Common myeloid progenitor, CD34-positive (primary cell): Measurements from ENCODE around the gene SLIRP.

Experiments
- CTCF ChIA-PET: fragments of 350-600 bp; sonication (Branson Sonifier 250); formaldehyde crosslinking; loops from one replicate; lab custom pipeline; 2021; ENCODE audit warnings: antibody characterized with exemption; lab: Charles Lee
- POLR2A ChIA-PET: fragments of 350-600 bp; sonication (Branson Sonifier 250); formaldehyde crosslinking; loops from one replicate; lab custom pipeline; 2021; ENCODE audit warnings: antibody characterized with exemption; lab: Charles Lee
- DNase-seq, 3 donors: peaks; one replicate each; pipeline versions ENCODE4 v3.0.0 to v3.0.0-alpha.2; 2013
- H3K27ac ChIP-seq, 2 experiments: 1 replicate in 1 of 2; 2 replicates in 1 of 2; pipeline ENCODE4 v1.7.0; 2013; ENCODE audit warnings: inconsistent platforms in 2 of 2, low read length in 2 of 2, mild to moderate bottlenecking in 2 of 2, low read depth in 1 of 2, moderate library complexity in 1 of 2; ENCODE audit not compliant: severe bottlenecking in 2 of 2, insufficient read depth in 1 of 2, poor library complexity in 1 of 2
- H3K27me3 ChIP-seq, 5 experiments: replicated peaks in 2 of 5; 1 replicate in 3 of 5; 2 replicates in 2 of 5; pipeline versions ENCODE4 v1.6.1 to v1.7.0; 2013; ENCODE audit warnings: low read length in 4 of 5, mild to moderate bottlenecking in 2 of 5, moderate library complexity in 2 of 5, inconsistent platforms in 1 of 5; ENCODE audit not compliant: insufficient read depth in 5 of 5, control insufficient read depth in 4 of 5
- H3K36me3 ChIP-seq, 4 experiments: 1 replicate in 2 of 4; 2 replicates in 2 of 4; pipeline versions ENCODE4 v1.6.1 to v1.7.0; 2013; ENCODE audit warnings: low read length in 3 of 4, control low read depth in 1 of 4, mild to moderate bottlenecking in 1 of 4; ENCODE audit not compliant: control insufficient read depth in 4 of 4, insufficient read depth in 4 of 4
- H3K4me1 ChIP-seq, 4 experiments: 1 replicate in 3 of 4; 2 replicates in 1 of 4; pipeline versions ENCODE4 v1.6.1 to v1.7.1; 2013; ENCODE audit warnings: low read length in 3 of 4, mild to moderate bottlenecking in 3 of 4, control low read depth in 1 of 4, inconsistent platforms in 1 of 4, moderate library complexity in 1 of 4; ENCODE audit not compliant: control insufficient read depth in 4 of 4, insufficient read depth in 4 of 4; ENCODE audit errors: control extremely low read depth in 1 of 4
- H3K4me3 ChIP-seq, 7 experiments: 1 replicate in 4 of 7; 2 replicates in 3 of 7; pipeline versions ENCODE4 v1.5.1 to v1.7.0; 2013; ENCODE audit warnings: mild to moderate bottlenecking in 7 of 7, low read length in 6 of 7, moderate library complexity in 6 of 7, inconsistent platforms in 2 of 7, low read depth in 2 of 7, control low read depth in 1 of 7; ENCODE audit not compliant: insufficient read depth in 4 of 7, control insufficient read depth in 1 of 7; ENCODE audit errors: extremely low read depth in 1 of 7
- H3K9me3 ChIP-seq, 5 experiments: 1 replicate in 4 of 5; 2 replicates in 1 of 5; pipeline versions ENCODE4 v1.6.1 to v1.7.1; 2013; ENCODE audit warnings: low read length in 4 of 5, mild to moderate bottlenecking in 2 of 5, inconsistent platforms in 1 of 5, low read depth in 1 of 5, moderate library complexity in 1 of 5; ENCODE audit not compliant: control insufficient read depth in 4 of 5, insufficient read depth in 2 of 5; ENCODE audit errors: control extremely low read depth in 1 of 5
- WGBS: methylation state at CpG from one replicate; pipeline ENCODE4 v1.1.5; 2013; ENCODE audit not compliant: insufficient coverage; 5-methylcytosine and 5-hydroxymethylcytosine counted together

SLIRP gene

GRCh38 chr14:77674931-77675330 is 33.0 kb upstream of the SLIRP start:
- H3K36me3 ChIP-seq: peaks cover 9 to 47% (median 31%) of the 10 kb centered on the region in 4 experiments
- no peak overlapping the region for H3K4me3 ChIP-seq
- 100% methylated on average over 4 of the region's 8 CpGs for WGBS
- no peaks in the 10 kb centered on the region for H3K27me3 ChIP-seq
- no peaks in the 10 kb centered on the region for H3K9me3 ChIP-seq
- ChIA-PET CTCF (interaction anchor here (1.0 kb wide), 1 partner anchor 23 kb away, joined by 3 read pairs; no protein-coding TSS in a partner anchor), POLR2A (interaction anchor here (0.6 kb wide), 1 partner anchor 379 kb away, joined by 3 read pairs; no protein-coding TSS in a partner anchor)
- DNase-seq: no peak
- no peaks in the 10 kb centered on the region for H3K4me1 ChIP-seq
- H3K27ac ChIP-seq: no peak overlapping the region

GRCh38 chr14:77681196-77682157 is 26.4 kb upstream of the SLIRP start:
- Histone ChIP-seq H3K4me3 (no peak overlapping the region), H3K9me3 (no peaks in the 10 kb centered on the region), H3K4me1 (no peaks in the 10 kb centered on the region), H3K27ac (no peak overlapping the region), H3K36me3 (peaks cover 0 to 33% (median 14%) of the 10 kb centered on the region in 4 experiments), H3K27me3 (no peaks in the 10 kb centered on the region)
- WGBS: 95% methylated on average over 7 of the region's 7 CpGs
- POLR2A ChIA-PET: no interaction called here
- CTCF ChIA-PET: interaction anchor here (0.9 kb wide), 1 partner anchor 25 kb away, joined by 3 read pairs; no protein-coding TSS in a partner anchor
- DNase-seq: no peak

GRCh38 chr14:77682158-77682553 is 25.7 kb upstream of the SLIRP start:
- no peaks in the 10 kb centered on the region for H3K4me1 ChIP-seq
- CTCF ChIA-PET: no interaction called here
- WGBS: no CpG with 5 or more reads among the region's 1 CpG
- H3K36me3 ChIP-seq: peaks cover 0 to 35% (median 14%) of the 10 kb centered on the region in 4 experiments
- no peak overlapping the region for H3K4me3 ChIP-seq
- peak in 1 of 3 donors; percentile 9 for DNase-seq
- no peaks in the 10 kb centered on the region for H3K9me3 ChIP-seq
- no peak overlapping the region for H3K27ac ChIP-seq
- POLR2A ChIA-PET: no interaction called here
- no peaks in the 10 kb centered on the region for H3K27me3 ChIP-seq

DNA sequence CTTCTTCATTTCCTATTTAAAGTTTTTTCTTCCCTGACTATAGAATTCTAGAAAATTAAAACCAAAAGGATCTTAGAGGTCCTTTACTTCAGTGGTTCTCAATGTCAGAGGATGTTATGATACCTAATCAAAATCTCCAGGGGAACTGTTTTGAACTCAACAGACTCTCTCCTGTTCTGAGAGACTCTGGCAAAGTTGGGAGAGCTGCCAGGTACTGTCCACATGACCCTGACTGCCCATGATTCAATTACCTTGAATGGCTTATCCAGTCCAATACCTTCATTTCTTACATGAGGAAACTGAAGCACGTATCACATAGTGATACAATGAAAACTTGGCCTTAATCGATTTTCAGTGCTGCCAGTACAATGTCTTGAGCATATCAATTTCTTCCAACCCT is 16.6 kb upstream of the SLIRP start:
- Histone ChIP-seq H3K27me3 (no peaks in the 10 kb centered on the region), H3K4me3 (no peak overlapping the region), H3K36me3 (peaks cover 15 to 64% (median 29%) of the 10 kb centered on the region in 4 experiments), H3K4me1 (no peaks in the 10 kb centered on the region), H3K27ac (no peak overlapping the region), H3K9me3 (no peaks in the 10 kb centered on the region)
- ChIA-PET POLR2A (no interaction called here), CTCF (no interaction called here)
- no peak for DNase-seq
- 100% methylated on average over 1 of the region's 2 CpGs for WGBS

GRCh38 chr14:77707355-77707723 is 564 bp upstream of the SLIRP start:
- peak in 2 of 3 donors; percentile 33 to 43 for DNase-seq
- CTCF ChIA-PET: interaction anchor here (1.3 to 1.6 kb wide), 3 partner anchors 10 to 52 kb away, joined by 4 read pairs; no protein-coding TSS in a partner anchor
- WGBS: 0% methylated on average over 13 of the region's 14 CpGs
- peak overlapping the region; percentile 46 to 79 for H3K27ac ChIP-seq
- no peaks in the 10 kb centered on the region for H3K9me3 ChIP-seq
- H3K27me3 ChIP-seq: no peaks in the 10 kb centered on the region
- H3K4me3 ChIP-seq: peak overlapping the region; percentile 91 to 100 (median 99)
- peaks cover 15 to 28% (median 20%) of the 10 kb centered on the region in 4 experiments for H3K4me1 ChIP-seq
- H3K36me3 ChIP-seq: peaks cover 12 to 36% (median 25%) of the 10 kb centered on the region in 4 experiments
- POLR2A ChIA-PET: no interaction called here

GRCh38 chr14:77708749-77709148 is 846 bp downstream of the SLIRP start:
- H3K9me3 ChIP-seq: no peaks in the 10 kb centered on the region
- CTCF ChIA-PET: interaction anchor here (0.6 to 1.6 kb wide), 4 partner anchors 11 to 250 kb away, joined by 3 to 4 read pairs (median 3); no protein-coding TSS in a partner anchor
- H3K27ac ChIP-seq: peak overlapping the region; percentile 46 to 79
- POLR2A ChIA-PET: interaction anchor here (0.5 to 0.7 kb wide), 2 partner anchors 10 to 104 kb away, joined by 3 to 5 read pairs; no protein-coding TSS in a partner anchor
- H3K4me3 ChIP-seq: peak overlapping the region in 6 of 7 experiments; percentile 91 to 100 (median 99)
- no peaks in the 10 kb centered on the region for H3K27me3 ChIP-seq
- no peak for DNase-seq
- WGBS: 32% methylated on average over 4 of the region's 7 CpGs
- peaks cover 15 to 28% (median 20%) of the 10 kb centered on the region in 4 experiments for H3K4me1 ChIP-seq
- peaks cover 12 to 41% (median 23%) of the 10 kb centered on the region in 4 experiments for H3K36me3 ChIP-seq
